PC-3 (cell line): ENCODE measurements around the gene TALDO1. TPM values are rescaled to one million over a fixed set of nuclear protein-coding genes. Genes with fewer than 3 reads are reported as not detected.

ENCODE experiments used
- ATAC-seq: fragments of 200-7000 bp; cut with Tn5 transposase; 2 replicates; pipeline ENCODE4 v1.9.1; 2020; ENCODE audit warnings: mild to moderate bottlenecking, moderate library complexity
- BruUV-seq: library from RNA; stranded (reverse); fragments of 400-500 nt; replicated peaks from 2 replicates; lab custom pipeline; 2021; lab: Mats Ljungman, UMichigan
- CTCF ChIA-PET: fragments of 300-600 bp; sonication (Branson Sonifier 250); formaldehyde crosslinking; loops from one replicate; lab custom pipeline; 2022; ENCODE audit warnings: antibody characterized with exemption; lab: Charles Lee
- POLR2A ChIA-PET: fragments of 300-600 bp; sonication (Branson Sonifier 250); formaldehyde crosslinking; loops from one replicate; lab custom pipeline; 2022; ENCODE audit warnings: antibody characterized with exemption; ENCODE audit not compliant: unreplicated experiment; lab: Charles Lee
- DNase-seq: peaks from one replicate; pipeline ENCODE4 v3.0.0-alpha.2; 2015
- H2AFZ ChIP-seq: fragments of 300-600 bp; sonication (generic); 2 replicates; pipeline ENCODE4 v1.6.0; 2016; ENCODE audit warnings: antibody characterized with exemption, low read length
- H3F3A ChIP-seq: fragments of 300-600 bp; sonication (generic); one replicate; pipeline ENCODE4 v1.6.0; 2017; ENCODE audit warnings: antibody characterized with exemption, low read length, control low read depth, mild to moderate bottlenecking; ENCODE audit not compliant: unreplicated experiment
- H3K27ac ChIP-seq: fragments of 300-600 bp; sonication (generic); 2 replicates; pipeline ENCODE4 v1.5.1; 2016; ENCODE audit warnings: mild to moderate bottlenecking, low read length
- H3K27me3 ChIP-seq: fragments of 300-600 bp; sonication (generic); 2 replicates; pipeline ENCODE4 v1.6.1; 2016; ENCODE audit warnings: low read length, mixed read lengths
- H3K36me3 ChIP-seq: fragments of 300-600 bp; sonication (generic); 2 replicates; pipeline ENCODE4 v1.6.1; 2016; ENCODE audit warnings: low read depth, mixed run types, low read length, mixed read lengths
- H3K4me1 ChIP-seq: fragments of 300-600 bp; sonication (generic); 2 replicates; pipeline ENCODE4 v1.5.1; 2016; ENCODE audit warnings: low read length; ENCODE audit not compliant: insufficient read depth
- H3K4me2 ChIP-seq: fragments of 300-600 bp; sonication (generic); 2 replicates; pipeline ENCODE4 v1.6.0; 2016; ENCODE audit warnings: low read length
- H3K4me3 ChIP-seq: fragments of 300-600 bp; sonication (generic); 2 replicates; pipeline ENCODE4 v1.5.1; 2016; ENCODE audit warnings: mild to moderate bottlenecking, low read length, mixed read lengths
- H3K79me2 ChIP-seq: fragments of 300-600 bp; sonication (generic); 2 replicates; pipeline ENCODE4 v1.6.1; 2017; ENCODE audit warnings: low read length, mixed read lengths
- H3K9ac ChIP-seq: fragments of 300-600 bp; sonication (generic); 2 replicates; pipeline ENCODE4 v1.6.0; 2016; ENCODE audit warnings: mild to moderate bottlenecking, low read length
- H3K9me2 ChIP-seq: fragments of 300-600 bp; sonication (generic); replicated peaks from 2 replicates; pipeline ENCODE4 v1.6.1; 2016; ENCODE audit warnings: mixed run types, low read length, mixed read lengths
- H3K9me3 ChIP-seq: fragments of 300-600 bp; sonication (generic); 2 replicates; pipeline ENCODE4 v1.6.1; 2016; ENCODE audit warnings: low read length, mixed read lengths
- H4K20me1 ChIP-seq: fragments of 300-600 bp; sonication (generic); 2 replicates; pipeline ENCODE4 v1.6.1; 2016; ENCODE audit warnings: low read length, mixed read lengths
- CTCF ChIP-seq: fragments of 300-600 bp; sonication (generic); conservative IDR thresholded peaks from 2 replicates; pipeline ENCODE4 v1.5.1; 2017; ENCODE audit warnings: antibody characterized with exemption, low read depth, mild to moderate bottlenecking, low read length
- EZH2 ChIP-seq: fragments of 300-600 bp; sonication (generic); IDR thresholded peaks from one replicate; pipeline ENCODE4 v1.6.1; 2017; ENCODE audit warnings: antibody characterized with exemption, mild to moderate bottlenecking, low read length; ENCODE audit not compliant: unreplicated experiment
- EZH2phosphoT487 ChIP-seq: fragments of 300-600 bp; sonication (generic); IDR thresholded peaks from 2 replicates; pipeline ENCODE4 v1.6.1; 2018; ENCODE audit warnings: mild to moderate bottlenecking, antibody characterized with exemption, low read length, borderline replicate concordance
- intact Hi-C: fragments of 100-400 bp; cut with micrococcal nuclease; formaldehyde crosslinking; loops from 2 replicates; pipeline ENCODE4 v1.9.0; 2023
- total RNA-seq: library from RNA; depleted of rRNA; stranded (reverse); fragments of >200 nt; gene quantifications from 2 replicates; pipeline ENCODE4 v1.2.3, GENCODE V29; 2014

Gene TALDO1
- total RNA-seq, 1 experiment from 2014 or later = 326 TPM

GRCh38 chr11:722346-722811 is 24.9 kb upstream of the TALDO1 start:
- CTCF ChIA-PET = interaction anchor here (0.5 kb wide), 1 partner anchor 23 kb away, joined by 6 read pairs; no protein-coding TSS in a partner anchor
- H3K9me3 ChIP-seq = no peaks in the 10 kb centered on the region
- peaks cover 7% of the 10 kb centered on the region for H3F3A ChIP-seq
- H3K9me2 ChIP-seq = no peaks in the 10 kb centered on the region
- H3K36me3 ChIP-seq = peaks cover 9% of the 10 kb centered on the region; the same call in 1 of the 2 replicates
- intact Hi-C loops = no loop called here
- H3K79me2 ChIP-seq = 0 out of 2 replicates have a peak, but pooled peaks cover under 1% of the 10 kb centered on the region
- no peaks in the 10 kb centered on the region for H4K20me1 ChIP-seq
- peaks cover 7% of the 10 kb centered on the region for H3K4me1 ChIP-seq
- H3K4me2 ChIP-seq = no peak overlapping the region
- no peak overlapping the region for H3K27ac ChIP-seq
- ATAC-seq (no peak), DNase-seq (no peak)
- H2AFZ ChIP-seq = no peak overlapping the region
- no peak overlapping the region for H3K4me3 ChIP-seq
- no TSS peak for BruUV-seq
- no peak overlapping the region for H3K9ac ChIP-seq
- no peaks in the 10 kb centered on the region for H3K27me3 ChIP-seq
- POLR2A ChIA-PET = no interaction called here
- TF ChIP-seq EZH2 = no peak
- TF ChIP-seq CTCF = no peak
- no peak for TF ChIP-seq EZH2phosphoT487

- Histone ChIP-seq H3K9me2 (no peaks in the 10 kb centered on the region), H3K79me2 (no peaks in the 10 kb centered on the region), H3K4me3 (no peak overlapping the region), H3K9me3 (no peaks in the 10 kb centered on the region), H4K20me1 (no peaks in the 10 kb centered on the region), H3K27me3 (no peaks in the 10 kb centered on the region), H3K36me3 (peaks cover 9% of the 10 kb centered on the region), H2AFZ (no peak overlapping the region), H3K4me2 (no peak overlapping the region), H3K27ac (no peak overlapping the region), H3K4me1 (peaks cover 14% of the 10 kb centered on the region), H3K9ac (no peak overlapping the region), H3F3A (peaks cover 8% of the 10 kb centered on the region)
- ChIA-PET POLR2A (no interaction called here), CTCF (no interaction called here)
- TF ChIP-seq EZH2 = no peak
- TF ChIP-seq CTCF = peak; percentile 67
- no peak for ATAC-seq
- intact Hi-C loops = no loop called here
- no TSS peak for BruUV-seq
- DNase-seq = peak; percentile 33
Measured at GRCh38 chr11:723120-723883, 24.0 kb upstream of the TALDO1 start.
